ENCODE data around the gene TNFSF12. TPM values are rescaled to one million over a fixed set of nuclear protein-coding genes. Genes with fewer than 3 reads are reported as not detected.

TNFSF12 gene
- total RNA-seq, 1 experiment from 2014 or later = 7.1 TPM

- Mint-ChIP-seq H3K4me3 (peak overlapping the region; percentile 98), H3K9me3 (peaks cover 3 to 7% of the 10 kb centered on the region in 2 experiments; a peak in 3 of 5 replicates), H3K27me3 (ENCODE audit: low read depth) (peaks cover 10% of the 10 kb centered on the region), H3K27ac (peak overlapping the region; percentile 90 to 97 (median 96)), H3K36me3 (ENCODE audit: insufficient read depth in 1 of 3, low read depth in 3 of 3) (peaks cover 66 to 95% (median 85%) of the 10 kb centered on the region in 3 experiments), H3K4me1 (peaks cover 45% of the 10 kb centered on the region in 2 experiments)
- Histone ChIP-seq H4K91ac (ENCODE audit: insufficient read length, low read depth, low read length) (no peak overlapping the region), H2AK5ac (ENCODE audit: insufficient read length, low read length) (no peak overlapping the region), H3K27me3 (ENCODE audit: insufficient read depth, low read length) (no peaks in the 10 kb centered on the region), H3K9ac (ENCODE audit: extremely low read depth, insufficient read length, low read length) (peak overlapping the region; percentile 67), H2BK12ac (ENCODE audit: insufficient read length, low read depth, low read length) (no peak overlapping the region), H4K20me1 (ENCODE audit: control insufficient read depth, insufficient read depth, insufficient read length) (no peaks in the 10 kb centered on the region), H3K23ac (ENCODE audit: insufficient read length, low read depth, low read length) (no peak overlapping the region), H3K23me2 (ENCODE audit: insufficient read length, low read depth, low read length, poor library complexity, severe bottlenecking) (peaks cover 5% of the 10 kb centered on the region), H3K56ac (ENCODE audit: insufficient read length, low read depth, low read length) (no peak overlapping the region), H3K4ac (ENCODE audit: low read depth, low read length) (no peak overlapping the region), H3K79me1 (ENCODE audit: insufficient read depth, low read depth, low read length, poor library complexity, severe bottlenecking) (peaks cover 2% of the 10 kb centered on the region), H2BK120ac (ENCODE audit: low read depth, low read length, poor library complexity, severe bottlenecking) (no peak overlapping the region), H3T11ph (ENCODE audit: low read length) (no peak overlapping the region), H3K18ac (ENCODE audit: insufficient read length, low read depth, low read length) (no peak overlapping the region), H3K9me3 (ENCODE audit: control insufficient read depth, low read depth, low read length) (no peaks in the 10 kb centered on the region), H2BK15ac (ENCODE audit: low read depth, low read length) (no peak overlapping the region), H2AFZ (ENCODE audit: low read length) (no peak overlapping the region), H3K27ac (ENCODE audit: insufficient read length, low read depth, low read length) (no peak overlapping the region), H3K4me1 (ENCODE audit: insufficient read depth, low read length) (peaks cover 4% of the 10 kb centered on the region; the same call in 1 of the 2 replicates), H2BK5ac (ENCODE audit: insufficient read length, low read length) (no peak overlapping the region), H3K4me2 (ENCODE audit: insufficient read depth, insufficient read length, low read length) (peak overlapping the region; percentile 88), H2BK20ac (ENCODE audit: low read depth, low read length, poor library complexity, severe bottlenecking) (no peak overlapping the region), H3K79me2 (ENCODE audit: insufficient read depth, low read length) (peaks cover 21% of the 10 kb centered on the region; the same call in 1 of the 2 replicates), H4K5ac (ENCODE audit: insufficient read length, low read depth, low read length) (no peak overlapping the region), H3K14ac (ENCODE audit: insufficient read depth, low read length) (no peak overlapping the region), H4K8ac (replicated peaks; ENCODE audit: insufficient read length, low read depth, low read length) (no peak overlapping the region)
- no peak for DNase-seq
- WGBS (ENCODE audit: extremely low coverage, insufficient read length, low lambda C conversion rate) = no CpG with 5 or more reads among the region's 15 CpGs
- TF ChIP-seq CTCF (conservative IDR thresholded peaks at IDR 0.05) = no peak
Observed at GRCh38 chr17:7574176-7574953, 25.5 kb downstream of the TNFSF12 start.

All from H9 (cell line).